IMR-90 (cell line): ENCODE measurements around the gene IFT52.

Experiments
- MXI1 ChIP-seq: IDR thresholded peaks from 2 replicates; pipeline ENCODE4 v1.6.1; 2012; ENCODE audit warnings: low read depth, mild to moderate bottlenecking, low read length, moderate library complexity, borderline replicate concordance
- NFE2L2 ChIP-seq: fragments of 150-350 bp; IDR thresholded peaks from 2 replicates; pipeline ENCODE4 v1.6.1; 2016; ENCODE audit warnings: low read depth, mild to moderate bottlenecking, low read length
- POLR2A ChIP-seq: IDR thresholded peaks from 2 replicates; pipeline ENCODE4 v1.6.1; 2012; ENCODE audit warnings: mild to moderate bottlenecking, low read depth, low read length
- RAD21 ChIP-seq: IDR thresholded peaks from 2 replicates; pipeline ENCODE4 v1.6.1; 2012; ENCODE audit warnings: low read length, improper control_type of control experiment
- RCOR1 ChIP-seq: IDR thresholded peaks from 2 replicates; pipeline ENCODE4 v1.6.1; 2012; ENCODE audit warnings: mild to moderate bottlenecking, low read length, improper control_type of control experiment; ENCODE audit not compliant: insufficient replicate concordance
- SMC3 ChIP-seq: fragments of 150-350 bp; IDR thresholded peaks from 2 replicates; pipeline ENCODE4 v1.6.1; 2016; ENCODE audit warnings: low read depth, mild to moderate bottlenecking, antibody characterized with exemption, low read length, moderate library complexity
- TF ChIP-seq, protein P1 (sequence below): conservative IDR thresholded peaks from 2 replicates; pipeline ENCODE4 v1.5.1; 2012; ENCODE audit warnings: mild to moderate bottlenecking, low read depth, low read length, improper control_type of control experiment

DNA sequence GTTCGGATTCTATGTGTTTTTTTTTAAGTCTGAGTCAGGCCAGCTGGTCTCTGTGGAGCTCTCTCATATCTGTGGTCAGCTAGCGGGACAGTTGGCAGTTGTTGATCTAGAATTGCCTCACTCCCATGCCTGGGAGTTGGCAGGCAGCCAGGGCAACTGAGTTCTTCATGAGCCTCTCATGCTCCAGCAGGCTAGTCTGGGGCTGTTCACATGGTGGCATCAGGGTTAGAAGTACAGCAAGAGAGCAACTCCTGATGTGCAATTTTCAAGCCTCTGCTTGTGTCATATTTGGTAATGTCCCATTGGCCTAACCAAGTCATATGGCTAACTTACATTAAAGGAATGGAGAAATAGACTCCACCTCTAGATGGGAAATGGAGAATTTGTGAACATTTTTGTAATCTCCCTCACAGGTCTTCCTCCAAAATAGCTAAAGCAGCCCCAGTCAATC, 6.7 kb upstream of the IFT52 start:
- TF ChIP-seq, protein P1, sequence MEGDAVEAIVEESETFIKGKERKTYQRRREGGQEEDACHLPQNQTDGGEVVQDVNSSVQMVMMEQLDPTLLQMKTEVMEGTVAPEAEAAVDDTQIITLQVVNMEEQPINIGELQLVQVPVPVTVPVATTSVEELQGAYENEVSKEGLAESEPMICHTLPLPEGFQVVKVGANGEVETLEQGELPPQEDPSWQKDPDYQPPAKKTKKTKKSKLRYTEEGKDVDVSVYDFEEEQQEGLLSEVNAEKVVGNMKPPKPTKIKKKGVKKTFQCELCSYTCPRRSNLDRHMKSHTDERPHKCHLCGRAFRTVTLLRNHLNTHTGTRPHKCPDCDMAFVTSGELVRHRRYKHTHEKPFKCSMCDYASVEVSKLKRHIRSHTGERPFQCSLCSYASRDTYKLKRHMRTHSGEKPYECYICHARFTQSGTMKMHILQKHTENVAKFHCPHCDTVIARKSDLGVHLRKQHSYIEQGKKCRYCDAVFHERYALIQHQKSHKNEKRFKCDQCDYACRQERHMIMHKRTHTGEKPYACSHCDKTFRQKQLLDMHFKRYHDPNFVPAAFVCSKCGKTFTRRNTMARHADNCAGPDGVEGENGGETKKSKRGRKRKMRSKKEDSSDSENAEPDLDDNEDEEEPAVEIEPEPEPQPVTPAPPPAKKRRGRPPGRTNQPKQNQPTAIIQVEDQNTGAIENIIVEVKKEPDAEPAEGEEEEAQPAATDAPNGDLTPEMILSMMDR, result no peak
- no peak for TF ChIP-seq NFE2L2
- peak; percentile 88 for TF ChIP-seq MXI1
- TF ChIP-seq SMC3, result 0 out of 2 replicates have a peak, but pooled peaks have one; percentile 3
- no peak for TF ChIP-seq POLR2A
- peak; percentile 64 for TF ChIP-seq RCOR1
- TF ChIP-seq RAD21, result no peak
